Islet of Langerhans (tissue), 1 donor: ENCODE results near the gene GAS6.

Experiments
- FAIRE-seq: peaks from one replicate; lab custom pipeline; 2011; peaks lifted over from hg19 to GRCh38; lab: Jason Lieb, UNC

Gene GAS6

GRCh38 chr13:113851826-113852535, 11.9 kb downstream of the GAS6 start:
- FAIRE-seq, result no peak

- FAIRE-seq, result no peak
These were observed 12.4 kb downstream of the GAS6 start for GRCh38 chr13:113851480-113851803.

- no peak for FAIRE-seq
These were observed 13.0 kb downstream of the GAS6 start for GRCh38 chr13:113850722-113851479.

GRCh38 chr13:113849981-113850721, 13.7 kb downstream of the GAS6 start:
- FAIRE-seq, result no peak

- no peak for FAIRE-seq
These were observed 14.3 kb downstream of the GAS6 start for GRCh38 chr13:113849546-113849945.

GRCh38 chr13:113848431-113849260, 15.2 kb downstream of the GAS6 start:
- FAIRE-seq, result no peak

- FAIRE-seq, result no peak
These were observed 15.9 kb downstream of the GAS6 start for GRCh38 chr13:113848020-113848419.

GRCh38 chr13:113846636-113847318, 17.1 kb downstream of the GAS6 start:
- FAIRE-seq, result no peak

GRCh38 chr13:113845723-113846635, 17.9 kb downstream of the GAS6 start:
- FAIRE-seq, result no peak

- FAIRE-seq, result no peak
These were observed 18.8 kb downstream of the GAS6 start for GRCh38 chr13:113845055-113845454.

- FAIRE-seq, result no peak
These were observed 19.9 kb downstream of the GAS6 start for GRCh38 chr13:113843864-113844556.

GRCh38 chr13:113843063-113843654, 20.7 kb downstream of the GAS6 start:
- no peak for FAIRE-seq

- no peak for FAIRE-seq
These were observed 21.4 kb downstream of the GAS6 start for GRCh38 chr13:113842336-113843062.

GRCh38 chr13:113841353-113841650, 22.6 kb downstream of the GAS6 start:
- no peak for FAIRE-seq

GRCh38 chr13:113840541-113841352, 23.1 kb downstream of the GAS6 start:
- FAIRE-seq, result no peak

GRCh38 chr13:113839536-113840204, 24.2 kb downstream of the GAS6 start:
- FAIRE-seq, result no peak

- no peak for FAIRE-seq
These were observed 25.1 kb downstream of the GAS6 start for GRCh38 chr13:113838711-113839201.
